ENCODE data around the gene KRTAP4-5. TPM values are rescaled to one million over a fixed set of nuclear protein-coding genes. Genes with fewer than 3 reads are reported as not detected.

Gene KRTAP4-5
- total and polyA plus RNA-seq, 9 donors, result not detected

DNA sequence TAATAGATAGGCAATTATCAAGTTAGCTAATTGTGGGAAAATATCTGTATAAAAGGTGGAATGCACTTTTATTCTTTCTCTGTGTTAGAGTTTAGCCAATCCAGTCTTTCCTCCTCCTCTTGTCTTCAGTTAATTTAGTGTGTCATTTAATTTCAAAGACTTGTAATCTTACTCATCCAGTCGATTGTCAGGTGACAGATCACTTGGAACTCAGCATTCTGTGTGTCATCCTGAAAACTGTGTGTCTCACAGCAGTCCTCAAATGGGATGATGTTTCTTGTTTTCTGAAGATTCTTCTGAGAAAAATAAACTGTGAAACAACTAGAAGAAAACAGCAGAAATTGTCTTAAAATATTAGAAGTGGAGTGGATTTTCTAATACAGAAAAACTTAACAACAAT, 35.4 kb upstream of the KRTAP4-5 start:
- no peaks in the 10 kb centered on the region for H3K27me3 ChIP-seq
- 64 to 67% (median 67%) methylated on average over 1 of the region's 1 CpG for WGBS, 3 donors
- no peaks in the 10 kb centered on the region for H3K9me3 ChIP-seq
- no peaks in the 10 kb centered on the region for H3K36me3 ChIP-seq
- no peak for TF ChIP-seq EP300 (IDR thresholded peaks at IDR 0.05)
- TF ChIP-seq POLR2A (IDR thresholded peaks at IDR 0.05), result no peak
- TF ChIP-seq CTCF (IDR thresholded peaks at IDR 0.05), result no peak
- no peaks in the 10 kb centered on the region for H3K4me1 ChIP-seq (ENCODE audit: insufficient read depth)
- DNase-seq, result no peak
- no peak overlapping the region for H3K27ac ChIP-seq
- intact Hi-C loops (cut with DNase I), result no loop called here
- no peak overlapping the region for H3K4me3 ChIP-seq

DNA sequence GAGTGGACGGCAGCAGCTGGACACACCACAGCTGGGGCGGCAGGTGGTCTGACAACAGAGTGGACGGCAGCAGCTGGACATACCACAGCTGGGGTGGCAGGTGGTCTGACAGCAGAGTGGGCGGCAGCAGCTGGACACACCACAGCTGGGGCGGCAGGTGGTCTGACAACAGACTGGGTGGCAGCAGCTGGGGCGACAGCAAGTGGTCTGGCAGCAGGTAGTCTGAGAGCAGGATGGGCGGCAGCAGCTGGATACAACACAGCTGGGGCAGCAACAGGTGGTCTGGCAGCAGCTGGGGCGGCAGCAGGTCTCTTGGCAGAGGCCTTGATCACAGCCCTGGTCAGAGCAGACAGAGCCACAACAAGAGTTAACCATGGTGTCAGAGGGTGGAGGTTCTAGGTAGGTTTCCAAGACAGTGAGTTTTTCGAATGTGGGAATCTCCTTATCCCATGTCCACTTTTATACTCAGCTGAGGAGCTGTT, 34.9 kb upstream of the KRTAP4-5 start, which contains the start of gene KRTAP4-1:
KRTAP4-1 (minus strand) TSS at position 432 of the 482 bp plus-strand sequence; CDS start at position 375, 57 bp downstream.
- Histone ChIP-seq H3K36me3 (no peaks in the 10 kb centered on the region), H3K27me3 (no peaks in the 10 kb centered on the region), H3K4me3 (no peak within 1 kb of the TSS), H3K4me1 (ENCODE audit: insufficient read depth) (no peaks in the 10 kb centered on the region), H3K27ac (no peak within 1 kb of the TSS), H3K9me3 (no peaks in the 10 kb centered on the region)
- 40 to 49% (median 47%) methylated on average over 9 of the region's 9 CpGs for WGBS, 3 donors
- no peak for DNase-seq
- intact Hi-C loops (cut with DNase I), result no loop called here
- no peak for TF ChIP-seq CTCF (IDR thresholded peaks at IDR 0.05)
- no peak for TF ChIP-seq POLR2A (IDR thresholded peaks at IDR 0.05)
- no peak for TF ChIP-seq EP300 (IDR thresholded peaks at IDR 0.05)

DNA sequence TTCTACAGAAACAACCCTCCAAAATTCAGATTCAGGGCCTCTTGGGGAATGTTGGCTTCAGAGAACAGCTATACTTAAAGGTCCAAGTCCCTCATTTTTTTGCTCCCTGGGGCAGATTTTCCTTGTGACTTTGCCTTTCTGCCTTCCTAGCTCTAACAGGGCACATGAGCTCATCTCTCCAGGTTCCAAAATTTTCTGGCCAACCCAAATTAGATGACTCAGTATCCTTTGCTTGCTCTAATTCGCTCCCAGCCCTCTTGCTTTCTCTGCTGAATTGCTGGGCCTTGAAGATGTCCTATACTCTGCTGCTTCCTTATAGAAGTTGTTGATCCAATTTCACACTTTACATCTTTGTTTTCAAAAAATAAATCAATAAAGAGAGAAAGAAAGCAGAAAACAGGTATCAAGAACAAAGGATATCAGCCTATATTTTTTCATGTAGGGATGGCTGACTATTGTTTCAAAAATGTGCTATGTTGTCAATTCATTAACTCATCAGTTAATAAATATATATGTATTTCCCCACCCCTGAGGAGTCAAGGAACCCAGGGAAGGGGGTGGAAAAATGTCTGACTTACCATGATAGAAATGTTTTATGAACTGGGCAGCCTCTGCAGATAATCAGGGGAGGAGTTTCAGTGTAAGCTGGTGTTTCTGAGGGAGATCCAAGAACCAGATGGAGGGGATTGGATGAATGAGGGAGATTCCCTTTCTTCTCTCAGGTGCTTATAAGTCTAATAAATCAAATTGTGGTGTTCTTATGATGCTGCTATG, 29.4 kb upstream of the KRTAP4-5 start:
- no peaks in the 10 kb centered on the region for H3K36me3 ChIP-seq
- TF ChIP-seq POLR2A (IDR thresholded peaks at IDR 0.05), result no peak
- TF ChIP-seq EP300 (IDR thresholded peaks at IDR 0.05), result no peak
- H3K27me3 ChIP-seq, result no peaks in the 10 kb centered on the region

GRCh38 chr17:41178341-41178740, 28.7 kb upstream of the KRTAP4-5 start:
- no peaks in the 10 kb centered on the region for H3K36me3 ChIP-seq
- no peak for DNase-seq
- H3K4me3 ChIP-seq, result no peak overlapping the region
- no peak overlapping the region for H3K27ac ChIP-seq
- WGBS, 3 donors, result 95 to 97% (median 97%) methylated on average over 3 of the region's 3 CpGs
- H3K4me1 ChIP-seq (ENCODE audit: insufficient read depth), result no peaks in the 10 kb centered on the region
- H3K9me3 ChIP-seq, result no peaks in the 10 kb centered on the region
- H3K27me3 ChIP-seq, result no peaks in the 10 kb centered on the region
- intact Hi-C loops (cut with DNase I), result no loop called here
- no peak for TF ChIP-seq EP300 (IDR thresholded peaks at IDR 0.05)

More for the DNA sequence above, 29.4 kb upstream of the KRTAP4-5 start:
- no peak for DNase-seq
- H3K4me3 ChIP-seq, result no peak overlapping the region
- H3K9me3 ChIP-seq, result no peaks in the 10 kb centered on the region
- WGBS, 3 donors, result 60 to 95% (median 89%) methylated on average over 1 of the region's 1 CpG
- no peak overlapping the region for H3K27ac ChIP-seq
- intact Hi-C loops (cut with DNase I), result no loop called here
- H3K4me1 ChIP-seq (ENCODE audit: insufficient read depth), result no peaks in the 10 kb centered on the region

GRCh38 chr17:41177727-41178271, 28.2 kb upstream of the KRTAP4-5 start, which contains the start of gene KRTAP4-2:
Gene KRTAP4-2 (minus strand): TSS chr17:41178221. CDS start chr17:41178164, 57 bp downstream.
- TF ChIP-seq CTCF (IDR thresholded peaks at IDR 0.05), result no peak
- no peak for TF ChIP-seq POLR2A (IDR thresholded peaks at IDR 0.05)
- no peak for TF ChIP-seq EP300 (IDR thresholded peaks at IDR 0.05)
- Histone ChIP-seq H3K27me3 (no peaks in the 10 kb centered on the region), H3K9me3 (no peaks in the 10 kb centered on the region), H3K4me1 (ENCODE audit: insufficient read depth) (no peaks in the 10 kb centered on the region), H3K27ac (no peak within 1 kb of the TSS), H3K36me3 (no peaks in the 10 kb centered on the region), H3K4me3 (no peak within 1 kb of the TSS)
- DNase-seq, result no peak
- WGBS, 3 donors, result 83 to 88% (median 84%) methylated on average over 7 of the region's 7 CpGs
- intact Hi-C loops (cut with DNase I), result no loop called here
